ENCODE data around the gene GLI3.

DNA sequence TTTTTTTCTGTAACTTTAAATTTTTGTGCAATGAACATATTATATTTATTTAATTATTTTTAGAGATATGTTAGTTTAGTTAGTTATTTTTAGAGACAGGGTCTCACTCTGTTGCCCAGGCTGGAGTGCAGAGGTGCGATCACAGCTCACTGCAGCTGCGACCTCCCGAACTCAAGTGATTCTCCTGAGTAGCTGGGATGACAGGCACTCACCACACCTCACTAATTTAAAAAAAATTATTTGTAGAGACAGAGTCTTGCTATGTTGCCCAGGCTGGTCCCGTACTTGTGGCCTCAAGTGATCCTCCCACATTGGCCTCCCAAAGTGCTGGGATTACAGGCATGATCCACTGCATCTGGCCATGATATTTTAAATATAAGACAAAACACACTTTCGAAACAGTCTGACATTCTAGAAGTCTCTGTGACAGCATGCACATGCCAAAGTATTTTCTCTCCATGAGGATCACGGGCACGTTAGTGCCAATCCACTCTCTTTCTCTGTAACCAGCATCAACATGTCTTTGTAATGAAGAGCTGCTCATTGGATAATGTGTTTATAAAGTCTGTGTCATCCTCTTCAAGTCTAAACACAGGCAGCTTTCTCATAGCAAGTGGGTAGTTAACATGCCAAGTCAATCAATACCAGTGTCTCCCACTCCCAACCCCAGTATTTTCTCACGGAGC is 137.4 kb downstream of the GLI3 start:
- TF ChIP-seq, protein P1, sequence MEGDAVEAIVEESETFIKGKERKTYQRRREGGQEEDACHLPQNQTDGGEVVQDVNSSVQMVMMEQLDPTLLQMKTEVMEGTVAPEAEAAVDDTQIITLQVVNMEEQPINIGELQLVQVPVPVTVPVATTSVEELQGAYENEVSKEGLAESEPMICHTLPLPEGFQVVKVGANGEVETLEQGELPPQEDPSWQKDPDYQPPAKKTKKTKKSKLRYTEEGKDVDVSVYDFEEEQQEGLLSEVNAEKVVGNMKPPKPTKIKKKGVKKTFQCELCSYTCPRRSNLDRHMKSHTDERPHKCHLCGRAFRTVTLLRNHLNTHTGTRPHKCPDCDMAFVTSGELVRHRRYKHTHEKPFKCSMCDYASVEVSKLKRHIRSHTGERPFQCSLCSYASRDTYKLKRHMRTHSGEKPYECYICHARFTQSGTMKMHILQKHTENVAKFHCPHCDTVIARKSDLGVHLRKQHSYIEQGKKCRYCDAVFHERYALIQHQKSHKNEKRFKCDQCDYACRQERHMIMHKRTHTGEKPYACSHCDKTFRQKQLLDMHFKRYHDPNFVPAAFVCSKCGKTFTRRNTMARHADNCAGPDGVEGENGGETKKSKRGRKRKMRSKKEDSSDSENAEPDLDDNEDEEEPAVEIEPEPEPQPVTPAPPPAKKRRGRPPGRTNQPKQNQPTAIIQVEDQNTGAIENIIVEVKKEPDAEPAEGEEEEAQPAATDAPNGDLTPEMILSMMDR (IDR thresholded peaks at IDR 0.05): no peak
- no peak for TF ChIP-seq EZH2 (IDR thresholded peaks at IDR 0.05)
- TF ChIP-seq EZH2phosphoT487 (IDR thresholded peaks at IDR 0.05): no peak

All from neural progenitor cell (in vitro differentiated cells).